ENCODE data around the gene CISD1.

CISD1 gene

GRCh38 chr10:58281092-58281752 is 12.3 kb downstream of the CISD1 start:
- no peaks in the 10 kb centered on the region for H4K20me1 ChIP-seq
- H3K4me1 ChIP-seq = peaks cover 22 to 51% (median 37%) of the 10 kb centered on the region in 10 experiments
- H3K9me3 ChIP-seq (replicated peaks in 1 of 11) = peaks cover 0 to 5% (median 0%) of the 10 kb centered on the region in 11 experiments; a peak in 1 of 22 replicates
- H3K4me3 ChIP-seq = no peak overlapping the region
- H3K27ac ChIP-seq = peak overlapping the region in 9 of 11 experiments; percentile 63 to 80 (median 77); a peak in 16 of 22 replicates
- no peak for TF ChIP-seq Cebpa-rat (IDR thresholded peaks at IDR 0.05)
- H3K36me3 ChIP-seq = peaks cover 19 to 65% (median 48%) of the 10 kb centered on the region in 11 experiments
- H3K4me2 ChIP-seq = peak overlapping the region; percentile 18 to 78 (median 73); a peak in 15 of 22 replicates
- H3K9ac ChIP-seq = no peak overlapping the region
- H3K27me3 ChIP-seq = no peaks in the 10 kb centered on the region

- Histone ChIP-seq H3K4me3 (peak overlapping the region in 4 of 10 experiments; percentile 13 to 34 (median 22); a peak in 5 of 20 replicates), H3K9ac (peak overlapping the region in 7 of 11 experiments; percentile 1 to 66 (median 42); a peak in 8 of 22 replicates)
These were observed 13.7 kb downstream of the CISD1 start for GRCh38 chr10:58282615-58283014.

GRCh38 chr10:58291538-58292174 is 22.7 kb downstream of the CISD1 start:
- Histone ChIP-seq H4K20me1 (no peaks in the 10 kb centered on the region), H3K27ac (no peak overlapping the region), H3K36me3 (peaks cover 0 to 23% (median 0%) of the 10 kb centered on the region in 11 experiments; a peak in 7 of 22 replicates), H3K4me2 (no peak overlapping the region), H3K27me3 (no peaks in the 10 kb centered on the region), H3K9ac (no peak overlapping the region), H3K4me1 (peaks cover 0 to 18% (median 6%) of the 10 kb centered on the region in 10 experiments; a peak in 11 of 20 replicates), H3K9me3 (replicated peaks in 1 of 11) (peaks cover 0 to 6% (median 0%) of the 10 kb centered on the region in 11 experiments; a peak in 2 of 22 replicates), H3K4me3 (no peak overlapping the region)
- no peak for TF ChIP-seq Cebpa-rat (IDR thresholded peaks at IDR 0.05)

More at GRCh38 chr10:58282615-58283014, 13.7 kb downstream of the CISD1 start:
- no peaks in the 10 kb centered on the region for H4K20me1 ChIP-seq
- peak overlapping the region; percentile 56 to 78 (median 73) for H3K4me2 ChIP-seq
- H3K4me1 ChIP-seq = peaks cover 22 to 51% (median 41%) of the 10 kb centered on the region in 10 experiments
- peaks cover 13 to 64% (median 39%) of the 10 kb centered on the region in 11 experiments for H3K36me3 ChIP-seq
- peaks cover 0 to 5% (median 0%) of the 10 kb centered on the region in 11 experiments; a peak in 1 of 22 replicates for H3K9me3 ChIP-seq (replicated peaks in 1 of 11)
- H3K27ac ChIP-seq = peak overlapping the region; percentile 26 to 80 (median 73); a peak in 21 of 22 replicates
- no peaks in the 10 kb centered on the region for H3K27me3 ChIP-seq
- TF ChIP-seq Cebpa-rat (IDR thresholded peaks at IDR 0.05) = peak in 7 of 11 experiments; percentile 53 to 88 (median 73); a peak in 14 of 22 replicates

GRCh38 chr10:58293989-58294388 is 25.0 kb downstream of the CISD1 start:
- no peak for TF ChIP-seq Cebpa-rat (IDR thresholded peaks at IDR 0.05)
- Histone ChIP-seq H3K27ac (no peak overlapping the region), H4K20me1 (no peaks in the 10 kb centered on the region), H3K4me3 (no peak overlapping the region), H3K27me3 (no peaks in the 10 kb centered on the region), H3K4me2 (no peak overlapping the region), H3K36me3 (peaks cover 0 to 11% (median 0%) of the 10 kb centered on the region in 11 experiments; a peak in 6 of 22 replicates), H3K9me3 (replicated peaks in 1 of 11) (peaks cover 0 to 6% (median 0%) of the 10 kb centered on the region in 11 experiments; a peak in 2 of 22 replicates), H3K4me1 (peaks cover 0 to 2% (median under 1%) of the 10 kb centered on the region in 10 experiments; a peak in 8 of 20 replicates), H3K9ac (no peak overlapping the region)

GRCh38 chr10:58299580-58299979 is 30.6 kb downstream of the CISD1 start:
- Histone ChIP-seq H3K9ac (no peak overlapping the region), H4K20me1 (no peaks in the 10 kb centered on the region), H3K4me2 (0 out of 22 replicates have a peak overlapping the region, but pooled peaks of 1 of the 11 experiments have one; percentile 11), H3K9me3 (replicated peaks in 1 of 11) (peaks cover 0 to 6% (median 0%) of the 10 kb centered on the region in 11 experiments; a peak in 2 of 22 replicates), H3K36me3 (no peaks in the 10 kb centered on the region), H3K27me3 (no peaks in the 10 kb centered on the region), H3K4me1 (peaks cover 0 to 6% (median 2%) of the 10 kb centered on the region in 10 experiments; a peak in 8 of 20 replicates), H3K4me3 (no peak overlapping the region), H3K27ac (no peak overlapping the region)
- no peak for TF ChIP-seq Cebpa-rat (IDR thresholded peaks at IDR 0.05)

- H3K9ac ChIP-seq = no peak overlapping the region
- H4K20me1 ChIP-seq = no peaks in the 10 kb centered on the region
- H3K9me3 ChIP-seq (replicated peaks in 1 of 11) = peaks cover 0 to 6% (median 0%) of the 10 kb centered on the region in 11 experiments; a peak in 2 of 22 replicates
- TF ChIP-seq Cebpa-rat (IDR thresholded peaks at IDR 0.05) = no peak
- H3K36me3 ChIP-seq = no peaks in the 10 kb centered on the region
- no peak overlapping the region for H3K4me2 ChIP-seq
- no peak overlapping the region for H3K4me3 ChIP-seq
- H3K4me1 ChIP-seq = peaks cover 0 to 6% (median 2%) of the 10 kb centered on the region in 10 experiments; a peak in 8 of 20 replicates
- H3K27me3 ChIP-seq = no peaks in the 10 kb centered on the region
- H3K27ac ChIP-seq = no peak overlapping the region
These were observed 31.7 kb downstream of the CISD1 start for GRCh38 chr10:58300676-58301075.

- no peak overlapping the region for H3K27ac ChIP-seq
- TF ChIP-seq Cebpa-rat (IDR thresholded peaks at IDR 0.05) = no peak
- H3K4me2 ChIP-seq = no peak overlapping the region
- no peaks in the 10 kb centered on the region for H3K27me3 ChIP-seq
- H3K9me3 ChIP-seq (replicated peaks in 1 of 11) = no peaks in the 10 kb centered on the region
- H4K20me1 ChIP-seq = no peaks in the 10 kb centered on the region
- peaks cover 0 to 6% (median 2%) of the 10 kb centered on the region in 10 experiments; a peak in 8 of 20 replicates for H3K4me1 ChIP-seq
- no peak overlapping the region for H3K9ac ChIP-seq
- H3K36me3 ChIP-seq = no peaks in the 10 kb centered on the region
- no peak overlapping the region for H3K4me3 ChIP-seq
These were observed 33.3 kb downstream of the CISD1 start for GRCh38 chr10:58302254-58302653.

- Histone ChIP-seq H3K9ac (no peak overlapping the region), H3K4me1 (peaks cover 0 to 3% (median under 1%) of the 10 kb centered on the region in 10 experiments; a peak in 7 of 20 replicates), H3K4me3 (no peak overlapping the region), H4K20me1 (no peaks in the 10 kb centered on the region), H3K9me3 (replicated peaks in 1 of 11) (no peaks in the 10 kb centered on the region), H3K27ac (no peak overlapping the region), H3K4me2 (no peak overlapping the region), H3K27me3 (no peaks in the 10 kb centered on the region), H3K36me3 (no peaks in the 10 kb centered on the region)
- TF ChIP-seq Cebpa-rat (IDR thresholded peaks at IDR 0.05) = no peak
These were observed 35.2 kb downstream of the CISD1 start for GRCh38 chr10:58304099-58304633.

- no peak for TF ChIP-seq Cebpa-rat (IDR thresholded peaks at IDR 0.05)
These were observed 36.9 kb downstream of the CISD1 start for GRCh38 chr10:58305821-58306220.

More at GRCh38 chr10:58305821-58306220, 36.9 kb downstream of the CISD1 start:
- Histone ChIP-seq H4K20me1 (no peaks in the 10 kb centered on the region), H3K27me3 (no peaks in the 10 kb centered on the region), H3K4me2 (no peak overlapping the region), H3K4me1 (no peaks in the 10 kb centered on the region; a peak in 1 of 20 replicates), H3K36me3 (no peaks in the 10 kb centered on the region), H3K9ac (no peak overlapping the region), H3K27ac (no peak overlapping the region), H3K9me3 (replicated peaks in 1 of 11) (no peaks in the 10 kb centered on the region), H3K4me3 (no peak overlapping the region)

All from BLaER1 treated with 17β-estradiol and CSF1 and Interleukin-3, amounts not matched to agents 10 nM and 100 nM (cell line).